Progenitor cell of endocrine pancreas (in vitro differentiated cells): ENCODE results near the gene TRAF1. TPM values are rescaled to one million over a fixed set of nuclear protein-coding genes. Genes with fewer than 3 reads are reported as not detected.

ENCODE experiments used
- DNase-seq: peaks from one replicate; pipeline ENCODE4 v3.0.0; 2021; ENCODE audit warnings: low spot score; ENCODE audit not compliant: unreplicated experiment
- H3K27ac Mint-ChIP-seq: 2 replicates; pipeline ENCODE4 v1.8.0; 2021; ENCODE audit warnings: mild to moderate bottlenecking, moderate library complexity, mixed read lengths
- H3K27me3 Mint-ChIP-seq: 2 replicates; pipeline ENCODE4 v1.8.0; 2021; ENCODE audit warnings: mixed read lengths
- H3K36me3 Mint-ChIP-seq: 2 replicates; pipeline ENCODE4 v1.8.0; 2022; ENCODE audit warnings: mixed read lengths; ENCODE audit not compliant: insufficient read depth
- H3K4me1 Mint-ChIP-seq: 2 replicates; pipeline ENCODE4 v1.8.0; 2021; ENCODE audit warnings: low read depth, mixed read lengths
- H3K4me3 Mint-ChIP-seq: 2 replicates; pipeline ENCODE4 v1.8.0; 2021; ENCODE audit warnings: low read depth, mild to moderate bottlenecking, moderate library complexity, mixed read lengths
- H3K9me3 Mint-ChIP-seq: 2 replicates; pipeline ENCODE4 v1.8.0; 2021; ENCODE audit warnings: low read depth, mixed read lengths
- total RNA-seq: library from RNA; stranded (reverse); gene quantifications from 2 replicates; pipeline ENCODE4 v1.2.1, GENCODE V29; 2021
- TF ChIP-seq, protein P1 (sequence below): fragments of 200-600 bp; sonication (generic); IDR thresholded peaks from one replicate; pipeline ENCODE4 v1.5.0; 2021; ENCODE audit warnings: antibody characterized with exemption, mild to moderate bottlenecking; ENCODE audit not compliant: unreplicated experiment

Gene TRAF1
- total RNA-seq, 1 donor from 2014 or later, result 6.7 TPM

DNA sequence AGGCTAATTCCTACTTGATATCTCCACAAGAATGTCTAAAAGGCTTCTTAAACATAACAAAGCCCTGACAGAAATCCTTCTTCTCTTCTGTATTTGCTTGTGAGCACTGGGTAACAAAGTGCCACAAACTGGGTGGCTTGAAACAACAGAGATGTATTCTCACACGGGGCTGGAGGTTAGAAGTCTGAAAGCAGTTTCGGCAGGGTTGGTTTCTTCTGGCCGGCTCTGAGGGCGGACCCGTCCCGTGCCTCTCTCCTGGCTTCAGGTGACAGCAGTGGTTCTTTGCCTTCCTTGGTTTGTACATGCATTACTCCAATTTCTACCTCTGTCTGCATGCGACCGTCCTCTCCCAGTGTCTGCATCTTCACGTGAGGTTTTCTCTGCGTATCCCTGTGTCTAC lies 14.0 kb upstream of the TRAF1 start:
- no peaks in the 10 kb centered on the region for H3K9me3 Mint-ChIP-seq
- no peak overlapping the region for H3K27ac Mint-ChIP-seq
- no peak for DNase-seq
- H3K4me3 Mint-ChIP-seq, result no peak overlapping the region
- no peaks in the 10 kb centered on the region for H3K36me3 Mint-ChIP-seq
- no peaks in the 10 kb centered on the region for H3K27me3 Mint-ChIP-seq
- H3K4me1 Mint-ChIP-seq, result peaks cover 5% of the 10 kb centered on the region
- TF ChIP-seq, protein P1, sequence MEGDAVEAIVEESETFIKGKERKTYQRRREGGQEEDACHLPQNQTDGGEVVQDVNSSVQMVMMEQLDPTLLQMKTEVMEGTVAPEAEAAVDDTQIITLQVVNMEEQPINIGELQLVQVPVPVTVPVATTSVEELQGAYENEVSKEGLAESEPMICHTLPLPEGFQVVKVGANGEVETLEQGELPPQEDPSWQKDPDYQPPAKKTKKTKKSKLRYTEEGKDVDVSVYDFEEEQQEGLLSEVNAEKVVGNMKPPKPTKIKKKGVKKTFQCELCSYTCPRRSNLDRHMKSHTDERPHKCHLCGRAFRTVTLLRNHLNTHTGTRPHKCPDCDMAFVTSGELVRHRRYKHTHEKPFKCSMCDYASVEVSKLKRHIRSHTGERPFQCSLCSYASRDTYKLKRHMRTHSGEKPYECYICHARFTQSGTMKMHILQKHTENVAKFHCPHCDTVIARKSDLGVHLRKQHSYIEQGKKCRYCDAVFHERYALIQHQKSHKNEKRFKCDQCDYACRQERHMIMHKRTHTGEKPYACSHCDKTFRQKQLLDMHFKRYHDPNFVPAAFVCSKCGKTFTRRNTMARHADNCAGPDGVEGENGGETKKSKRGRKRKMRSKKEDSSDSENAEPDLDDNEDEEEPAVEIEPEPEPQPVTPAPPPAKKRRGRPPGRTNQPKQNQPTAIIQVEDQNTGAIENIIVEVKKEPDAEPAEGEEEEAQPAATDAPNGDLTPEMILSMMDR, result no peak

DNA sequence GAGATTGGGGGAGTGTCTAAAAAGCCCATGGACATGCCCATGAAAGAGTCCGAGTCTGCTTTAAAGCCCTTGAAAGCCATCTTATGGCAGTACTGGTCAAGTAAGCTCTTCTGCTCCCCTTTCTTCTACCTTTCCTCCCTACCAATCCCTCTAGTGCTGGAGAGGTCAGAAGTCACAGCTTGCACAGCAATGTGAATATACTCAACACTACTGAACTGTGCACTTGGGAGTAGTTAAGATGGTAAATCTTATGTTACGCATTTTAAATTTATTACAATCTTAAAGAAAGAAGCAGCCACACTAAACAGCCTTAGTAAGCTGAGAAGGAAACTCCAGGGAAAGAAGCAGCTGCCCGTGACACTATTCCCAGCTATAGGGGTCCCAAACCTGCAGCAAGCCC lies 12.3 kb upstream of the TRAF1 start:
- Mint-ChIP-seq H3K4me3 (no peak overlapping the region), H3K27ac (no peak overlapping the region), H3K36me3 (no peaks in the 10 kb centered on the region), H3K27me3 (no peaks in the 10 kb centered on the region), H3K4me1 (peaks cover 5% of the 10 kb centered on the region), H3K9me3 (no peaks in the 10 kb centered on the region)
- TF ChIP-seq, protein P1, result no peak
- DNase-seq, result no peak

DNA sequence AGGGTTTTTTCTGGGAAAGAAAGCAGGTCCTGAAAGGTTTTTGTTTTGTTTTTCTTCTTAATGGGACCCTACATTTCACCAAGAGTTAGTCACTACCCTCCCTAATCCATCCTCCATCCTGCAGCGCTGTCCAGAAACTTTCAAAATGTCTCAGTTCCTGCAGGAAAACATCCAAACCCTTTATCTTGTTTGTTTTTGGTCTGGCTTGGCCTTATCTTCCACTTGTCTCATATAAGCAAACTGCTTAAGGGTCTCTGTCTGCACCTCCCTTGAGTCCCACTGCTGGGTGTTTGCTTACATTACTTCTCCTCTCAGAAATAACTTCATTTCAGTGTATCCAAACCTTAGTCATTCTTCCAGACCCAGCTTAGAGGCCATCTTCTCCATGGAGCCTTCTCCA lies 11.0 kb upstream of the TRAF1 start:
- Mint-ChIP-seq H3K9me3 (no peaks in the 10 kb centered on the region), H3K36me3 (no peaks in the 10 kb centered on the region), H3K27ac (no peak overlapping the region), H3K27me3 (peaks cover 2% of the 10 kb centered on the region), H3K4me1 (peaks cover 5% of the 10 kb centered on the region), H3K4me3 (no peak overlapping the region)
- TF ChIP-seq, protein P1, result no peak
- no peak for DNase-seq

DNA sequence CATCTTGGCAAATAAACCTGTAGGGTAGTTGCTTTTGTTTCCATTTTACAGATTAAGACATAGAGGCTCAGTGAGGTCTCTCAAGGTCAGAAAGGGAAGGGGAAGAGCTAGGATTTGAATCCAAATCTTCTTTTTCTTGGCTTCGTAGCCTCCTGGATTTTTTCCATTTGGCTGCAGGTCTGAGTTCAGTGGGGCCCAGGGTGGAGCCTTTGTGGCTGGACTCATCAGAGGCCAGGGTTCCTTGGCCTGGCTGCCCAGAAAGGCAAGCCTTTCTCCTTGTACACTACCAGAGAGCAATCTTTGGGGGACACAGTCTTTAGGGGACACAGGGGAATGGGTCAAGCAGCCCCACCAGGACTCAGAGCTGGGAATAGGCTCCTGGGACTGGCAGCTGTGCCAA lies 10.5 kb upstream of the TRAF1 start:
- peaks cover 5% of the 10 kb centered on the region for H3K4me1 Mint-ChIP-seq
- H3K36me3 Mint-ChIP-seq, result no peaks in the 10 kb centered on the region
- DNase-seq, result no peak
- no peak overlapping the region for H3K27ac Mint-ChIP-seq
- H3K27me3 Mint-ChIP-seq, result peaks cover 2% of the 10 kb centered on the region
- TF ChIP-seq, protein P1, result no peak
- no peaks in the 10 kb centered on the region for H3K9me3 Mint-ChIP-seq
- no peak overlapping the region for H3K4me3 Mint-ChIP-seq

DNA sequence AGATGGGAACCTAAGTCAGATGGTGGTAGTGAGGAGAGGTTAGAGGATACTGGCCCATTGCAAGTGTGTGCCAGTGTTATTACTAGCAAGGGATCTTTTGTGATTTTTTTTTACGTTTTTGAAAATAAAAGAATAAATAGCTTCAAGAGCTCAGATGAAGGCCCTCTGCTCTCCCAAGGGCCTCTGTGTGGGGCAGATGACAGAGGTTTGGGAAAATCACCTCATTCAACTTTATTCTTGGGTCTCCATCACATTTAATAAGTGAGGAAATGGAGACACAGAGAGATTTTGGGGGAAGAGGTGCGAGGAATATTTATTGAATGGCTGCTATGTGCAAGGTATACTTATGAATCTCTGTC lies 10.1 kb upstream of the TRAF1 start:
- H3K9me3 Mint-ChIP-seq, result no peaks in the 10 kb centered on the region
- peaks cover 2% of the 10 kb centered on the region for H3K27me3 Mint-ChIP-seq
- H3K27ac Mint-ChIP-seq, result no peak overlapping the region
- TF ChIP-seq, protein P1, result no peak
- no peak for DNase-seq
- H3K36me3 Mint-ChIP-seq, result no peaks in the 10 kb centered on the region
- H3K4me3 Mint-ChIP-seq, result no peak overlapping the region
- H3K4me1 Mint-ChIP-seq, result peaks cover 5% of the 10 kb centered on the region
